ENCODE data around the gene NUDT1.
"Not testable (repeated sequence)": the region's sequence is repeated elsewhere in the genome, so short reads cannot be mapped to it uniquely, and the experiment has no call there.

Gene NUDT1

DNA sequence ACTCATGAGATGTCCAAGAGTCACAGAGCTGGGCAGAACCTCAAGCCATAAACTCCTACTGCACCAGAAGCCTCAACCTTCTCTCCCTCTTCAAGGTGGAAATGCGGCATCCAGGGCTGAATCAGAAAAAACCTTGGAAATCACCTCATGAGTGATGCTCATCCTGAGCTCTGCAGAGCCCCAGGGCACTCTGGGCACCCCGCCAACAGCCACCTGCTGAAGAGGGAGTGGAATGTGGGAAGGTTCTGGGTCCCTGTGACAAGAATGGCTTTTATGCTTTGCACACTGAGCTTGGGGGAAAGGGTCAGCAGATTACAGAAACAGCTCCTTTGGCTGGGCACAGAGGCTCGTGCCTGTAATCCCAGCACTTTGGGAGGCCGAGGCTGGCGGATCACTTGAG lies 18.8 kb downstream of the NUDT1 start:
- TF ChIP-seq, protein P1, sequence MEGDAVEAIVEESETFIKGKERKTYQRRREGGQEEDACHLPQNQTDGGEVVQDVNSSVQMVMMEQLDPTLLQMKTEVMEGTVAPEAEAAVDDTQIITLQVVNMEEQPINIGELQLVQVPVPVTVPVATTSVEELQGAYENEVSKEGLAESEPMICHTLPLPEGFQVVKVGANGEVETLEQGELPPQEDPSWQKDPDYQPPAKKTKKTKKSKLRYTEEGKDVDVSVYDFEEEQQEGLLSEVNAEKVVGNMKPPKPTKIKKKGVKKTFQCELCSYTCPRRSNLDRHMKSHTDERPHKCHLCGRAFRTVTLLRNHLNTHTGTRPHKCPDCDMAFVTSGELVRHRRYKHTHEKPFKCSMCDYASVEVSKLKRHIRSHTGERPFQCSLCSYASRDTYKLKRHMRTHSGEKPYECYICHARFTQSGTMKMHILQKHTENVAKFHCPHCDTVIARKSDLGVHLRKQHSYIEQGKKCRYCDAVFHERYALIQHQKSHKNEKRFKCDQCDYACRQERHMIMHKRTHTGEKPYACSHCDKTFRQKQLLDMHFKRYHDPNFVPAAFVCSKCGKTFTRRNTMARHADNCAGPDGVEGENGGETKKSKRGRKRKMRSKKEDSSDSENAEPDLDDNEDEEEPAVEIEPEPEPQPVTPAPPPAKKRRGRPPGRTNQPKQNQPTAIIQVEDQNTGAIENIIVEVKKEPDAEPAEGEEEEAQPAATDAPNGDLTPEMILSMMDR (IDR thresholded peaks at IDR 0.05; ENCODE audit: low read depth, low read length): no peak
- H3K4me3 ChIP-seq (ENCODE audit: low read depth, low read length): no peak overlapping the region

DNA sequence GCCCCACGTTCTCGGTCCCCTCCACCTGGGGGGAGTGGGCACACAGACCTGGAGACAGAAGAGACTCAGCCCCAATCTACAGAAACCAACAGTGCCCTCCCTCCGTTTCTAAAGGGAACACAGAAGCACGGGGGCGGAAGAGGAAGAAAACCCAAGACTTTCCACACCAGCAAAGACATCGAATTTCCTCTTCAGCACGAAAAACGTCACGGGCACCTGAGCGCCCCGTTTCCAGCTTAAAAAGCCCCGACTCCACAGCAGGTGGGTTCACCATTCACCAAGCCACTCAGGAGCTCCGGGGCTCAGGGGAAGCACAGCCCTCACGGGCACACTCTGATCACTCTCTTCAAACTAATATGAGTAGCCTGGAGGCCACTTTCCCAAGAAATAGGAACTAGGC lies 19.6 kb downstream of the NUDT1 start:
- TF ChIP-seq, protein P1 (IDR thresholded peaks at IDR 0.05; ENCODE audit: low read depth, low read length): no peak
- no peak overlapping the region for H3K4me3 ChIP-seq (ENCODE audit: low read depth, low read length)

DNA sequence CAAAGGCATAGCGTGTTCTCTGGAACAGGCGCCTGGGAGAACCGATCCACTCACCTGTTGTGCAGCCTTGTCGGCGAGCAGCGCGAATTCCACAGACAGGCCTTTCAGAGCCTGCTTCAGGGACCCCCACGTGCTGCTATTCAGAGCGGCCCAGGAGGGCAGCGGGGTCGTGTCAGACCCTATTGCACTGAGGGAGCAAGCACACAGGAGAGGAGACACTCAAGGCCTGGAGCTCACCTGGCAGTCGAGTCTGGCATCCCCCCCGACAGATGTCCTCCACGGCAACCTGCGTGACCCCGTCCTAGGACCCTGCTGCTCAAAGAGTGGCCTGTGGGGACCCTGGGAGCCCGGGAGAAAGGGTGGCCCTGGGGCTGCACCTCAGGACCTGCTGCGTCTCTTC lies 21.1 kb downstream of the NUDT1 start:
- H3K4me3 ChIP-seq (ENCODE audit: low read depth, low read length): no peak overlapping the region
- TF ChIP-seq, protein P1 (IDR thresholded peaks at IDR 0.05; ENCODE audit: low read depth, low read length): no peak

DNA sequence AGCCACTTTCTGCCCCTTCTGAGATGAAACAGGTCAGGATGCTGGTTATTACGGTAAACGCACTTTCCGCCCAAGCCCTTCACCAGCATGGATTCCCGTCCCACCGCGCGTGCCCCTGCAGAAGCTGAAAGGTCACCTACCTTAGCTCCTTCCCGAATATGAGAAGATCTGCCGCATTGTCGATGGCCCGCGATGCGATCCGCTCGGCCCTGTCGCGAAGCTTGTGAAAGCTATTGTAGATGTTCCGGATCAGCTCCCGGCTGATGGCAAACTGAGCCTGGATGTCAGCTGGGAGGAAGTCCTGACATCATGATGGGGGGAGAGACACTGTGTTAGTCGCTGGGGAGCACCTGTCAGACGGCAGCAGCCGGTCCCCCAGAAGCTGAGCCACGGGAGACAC lies 22.1 kb downstream of the NUDT1 start:
- no peak overlapping the region for H3K4me3 ChIP-seq (ENCODE audit: low read depth, low read length)
- TF ChIP-seq, protein P1 (IDR thresholded peaks at IDR 0.05; ENCODE audit: low read depth, low read length): no peak

DNA sequence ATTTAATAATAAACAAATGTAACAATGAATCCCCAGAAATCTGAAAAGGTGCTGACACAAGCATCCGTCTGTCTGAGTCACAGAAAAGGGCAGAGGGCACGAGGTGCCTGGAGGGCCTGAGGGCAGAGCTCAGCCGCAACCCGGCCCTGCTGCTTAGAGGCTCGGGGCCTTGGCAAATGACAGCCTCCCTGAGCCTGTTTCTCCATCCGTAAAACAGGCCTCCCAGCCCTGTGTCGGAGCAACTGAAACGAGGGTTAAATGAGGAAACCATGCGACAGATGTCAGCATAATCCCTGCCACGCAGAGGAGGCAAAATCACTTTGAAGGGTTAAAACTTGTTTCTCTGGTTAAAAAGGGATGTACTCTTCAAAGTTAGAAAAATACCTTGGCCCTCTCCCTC lies 24.9 kb downstream of the NUDT1 start:
- TF ChIP-seq, protein P1 (IDR thresholded peaks at IDR 0.05; ENCODE audit: low read depth, low read length): no peak
- no peak overlapping the region for H3K4me3 ChIP-seq (ENCODE audit: low read depth, low read length)

DNA sequence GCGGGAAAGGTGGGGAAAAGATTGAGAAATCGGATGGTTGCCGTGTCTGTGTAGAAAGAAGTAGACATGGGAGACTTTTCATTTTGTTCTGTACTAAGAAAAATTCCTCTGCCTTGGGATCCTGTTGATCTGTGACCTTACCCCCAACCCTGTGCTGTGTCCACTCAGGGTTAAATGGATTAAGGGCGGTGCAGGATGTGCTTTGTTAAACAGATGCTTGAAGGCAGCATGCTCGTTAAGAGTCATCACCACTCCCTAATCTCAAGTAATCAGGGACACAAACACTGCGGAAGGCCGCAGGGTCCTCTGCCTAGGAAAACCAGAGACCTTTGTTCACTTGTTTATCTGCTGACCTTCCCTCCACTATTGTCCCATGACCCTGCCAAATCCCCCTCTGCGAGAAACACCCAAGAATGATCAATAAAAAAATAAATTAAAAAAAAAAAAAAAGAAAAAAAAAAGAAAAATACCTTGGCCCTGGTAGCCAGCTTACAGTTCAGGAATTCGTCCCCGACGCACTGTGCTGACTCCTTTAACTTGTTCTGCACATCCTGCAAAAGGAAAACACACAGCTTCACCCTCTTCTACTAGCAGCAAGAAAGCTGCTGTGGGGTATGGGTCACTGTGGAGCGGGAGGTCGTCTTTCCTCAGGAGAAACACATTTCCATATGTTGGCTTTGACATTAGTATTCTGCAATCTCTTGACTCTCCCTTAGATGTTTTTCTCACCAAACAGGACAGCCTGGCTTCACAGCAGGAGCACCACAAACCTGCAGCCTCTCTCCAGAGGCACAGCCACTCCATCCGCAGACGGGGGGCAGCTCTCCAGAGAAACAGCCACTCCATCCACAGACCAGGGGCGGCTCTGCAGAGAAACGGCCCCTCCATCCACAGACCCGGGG lies 27.3 kb downstream of the NUDT1 start:
- not testable (repeated sequence) for H3K4me3 ChIP-seq (ENCODE audit: low read depth, low read length)

DNA sequence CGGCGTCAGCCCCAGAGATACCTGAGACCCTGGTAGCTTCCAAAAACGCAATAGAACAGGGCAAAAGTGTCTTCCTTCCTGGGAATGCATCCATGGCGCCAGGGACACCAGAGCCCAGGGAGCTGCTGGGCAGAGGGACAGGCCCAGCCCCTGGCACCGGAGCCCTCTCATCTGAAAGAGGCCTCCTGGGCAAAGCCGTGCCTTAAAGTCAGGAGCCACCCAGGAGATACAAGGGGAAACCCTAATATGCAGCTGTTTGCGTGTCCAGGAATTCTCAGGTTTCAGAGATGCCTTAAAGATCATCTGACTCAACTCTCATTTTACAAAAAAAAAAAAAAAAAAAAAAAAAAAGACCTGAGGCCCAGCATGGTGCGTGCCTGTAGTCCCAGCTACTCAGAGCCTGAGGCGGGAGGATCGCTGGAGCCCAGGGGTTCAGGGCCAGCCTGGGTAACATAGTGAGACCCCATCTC lies 28.0 kb downstream of the NUDT1 start:
- H3K4me3 ChIP-seq (ENCODE audit: low read depth, low read length): no peak overlapping the region
- TF ChIP-seq, protein P1 (IDR thresholded peaks at IDR 0.05; ENCODE audit: low read depth, low read length): no peak
